Measurements from ENCODE around the gene PTK6. TPM values are rescaled to one million over a fixed set of nuclear protein-coding genes. Genes with fewer than 3 reads are reported as not detected.

PTK6 gene
- total and polyA plus RNA-seq, 2 of the 13 experiments (the other 11 are each of a cell fraction or from before 2014, with no cell fraction given) = 0.08 TPM; not detected in 1

GRCh38 chr20:63544241-63544957 lies 7.2 kb upstream of the PTK6 start:
- CTCF ChIA-PET (ENCODE audit: low intra/inter-chr PET ratio, low total read pairs) = no interaction called here
- Histone ChIP-seq H3K27ac (ENCODE audit: extremely low read length, insufficient read depth, low read length) (no peak overlapping the region), H3K4me2 (ENCODE audit: low read depth, low read length) (peak overlapping the region; percentile 42), H3K9me3 (ENCODE audit: low read length) (no peaks in the 10 kb centered on the region), H3K4me3 (replicated peaks in 1 of 3; ENCODE audit: insufficient read depth in 1 of 3, low read depth in 2 of 3, low read length in 3 of 3) (peak overlapping the region in 1 of 3 experiments; percentile 41; a peak in 1 of 6 replicates), H3K79me2 (ENCODE audit: insufficient read depth, low read length) (no peaks in the 10 kb centered on the region), H2AFZ (ENCODE audit: low read length) (no peak overlapping the region), H3K27me3 (ENCODE audit: control insufficient read depth in 1 of 2, insufficient read depth in 2 of 2, low read length in 2 of 2) (peaks cover 51 to 92% of the 10 kb centered on the region in 2 experiments), H4K20me1 (ENCODE audit: insufficient read depth, low read length) (no peaks in the 10 kb centered on the region; the same call in 1 of the 2 replicates), H3K4me1 (ENCODE audit: insufficient read depth, low read length) (peaks cover 30% of the 10 kb centered on the region), H3K9ac (ENCODE audit: insufficient read depth, low read depth, low read length) (no peak overlapping the region), H3K36me3 (replicated peaks in 1 of 2; ENCODE audit: control insufficient read depth in 1 of 2, insufficient read depth in 2 of 2, low read length in 2 of 2) (no peaks in the 10 kb centered on the region)
- POLR2A ChIA-PET = interaction anchor here (0.8 to 1.2 kb wide), 4 partner anchors 8 to 98 kb away, joined by 3 to 4 read pairs (median 4); partner anchors contain the start of gene HELZ2
- no TSS peak for BruUV-seq (replicated peaks)
- DNase-seq (ENCODE audit: low spot score) = peak; percentile 39
- intact Hi-C loops (cut with micrococcal nuclease; ENCODE audit: unreplicated experiment) (no loop called here), in situ Hi-C loops (cut with HindIII; ENCODE audit: extremely low pct_ligation_motif_present, low pct_unique_long_range_greater_than_20kb) (no loop called here)
- peak; percentile 44 for ATAC-seq
- FAIRE-seq = peak; percentile 32
- 6% methylated on average over 19 of the region's 27 CpGs for WGBS (ENCODE audit: low lambda C conversion rate)
- TF ChIP-seq MEIS2 (CRISPR knock-in tag; IDR thresholded peaks at IDR 0.05) = no peak
- TF ChIP-seq TMF1 (CRISPR knock-in tag; IDR thresholded peaks at IDR 0.05; ENCODE audit: low read depth) = no peak
- 0 out of 2 replicates have a peak, but pooled peaks have one; percentile 50 for TF ChIP-seq KLF12 (CRISPR knock-in tag; IDR thresholded peaks at IDR 0.05; ENCODE audit: borderline replicate concordance)
- TF ChIP-seq SMARCC2 (IDR thresholded peaks at IDR 0.05) = no peak
- TF ChIP-seq ZNF841 (CRISPR knock-in tag; IDR thresholded peaks at IDR 0.05; ENCODE audit: borderline replicate concordance) = no peak
- TF ChIP-seq BHLHE40 (IDR thresholded peaks at IDR 0.05; ENCODE audit: low read length) = no peak
- TF ChIP-seq ZNF790 (CRISPR knock-in tag; IDR thresholded peaks at IDR 0.05; ENCODE audit: borderline replicate concordance) = no peak
- peak; percentile 8; the same call in 1 of the 2 replicates for TF ChIP-seq RAD21 (CRISPR knock-in tag; IDR thresholded peaks at IDR 0.05)
- TF ChIP-seq HNRNPK (IDR thresholded peaks at IDR 0.05; ENCODE audit: low read depth, low read length, poor library complexity, severe bottlenecking) = no peak
- peak; percentile 76 for TF ChIP-seq ZNF501 (CRISPR knock-in tag; IDR thresholded peaks at IDR 0.05)
- no peak for TF ChIP-seq FIP1L1 (IDR thresholded peaks at IDR 0.05; ENCODE audit: borderline replicate concordance, insufficient read depth, low read depth, low read length)
- peak; percentile 42; the same call in 1 of the 2 replicates for TF ChIP-seq ZGPAT (CRISPR knock-in tag; IDR thresholded peaks at IDR 0.05)
- TF ChIP-seq GATAD2A (CRISPR knock-in tag; IDR thresholded peaks at IDR 0.05) = peak; percentile 49
- peak; percentile 47; the same call in 1 of the 2 replicates for TF ChIP-seq ZFX (CRISPR knock-in tag; IDR thresholded peaks at IDR 0.05; ENCODE audit: low read depth)
- TF ChIP-seq ZNF747 (CRISPR knock-in tag; IDR thresholded peaks at IDR 0.05; ENCODE audit: borderline replicate concordance) = no peak
- TF ChIP-seq, protein P1, sequence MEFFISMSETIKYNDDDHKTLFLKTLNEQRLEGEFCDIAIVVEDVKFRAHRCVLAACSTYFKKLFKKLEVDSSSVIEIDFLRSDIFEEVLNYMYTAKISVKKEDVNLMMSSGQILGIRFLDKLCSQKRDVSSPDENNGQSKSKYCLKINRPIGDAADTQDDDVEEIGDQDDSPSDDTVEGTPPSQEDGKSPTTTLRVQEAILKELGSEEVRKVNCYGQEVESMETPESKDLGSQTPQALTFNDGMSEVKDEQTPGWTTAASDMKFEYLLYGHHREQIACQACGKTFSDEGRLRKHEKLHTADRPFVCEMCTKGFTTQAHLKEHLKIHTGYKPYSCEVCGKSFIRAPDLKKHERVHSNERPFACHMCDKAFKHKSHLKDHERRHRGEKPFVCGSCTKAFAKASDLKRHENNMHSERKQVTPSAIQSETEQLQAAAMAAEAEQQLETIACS (CRISPR knock-in tag; IDR thresholded peaks at IDR 0.05) = no peak
- no peak for TF ChIP-seq MAFF (IDR thresholded peaks at IDR 0.05; ENCODE audit: low read depth, low read length)
- no peak for TF ChIP-seq KDM4B (CRISPR knock-in tag; IDR thresholded peaks at IDR 0.05)
- TF ChIP-seq FOXO1 (CRISPR knock-in tag; IDR thresholded peaks at IDR 0.05) = peak; percentile 29; the same call in 1 of the 2 replicates
- TF ChIP-seq ZBTB20 (CRISPR knock-in tag; IDR thresholded peaks at IDR 0.05; ENCODE audit: borderline replicate concordance, low read depth) = 0 out of 2 replicates have a peak, but pooled peaks have one; percentile 34
- 0 out of 2 replicates have a peak, but pooled peaks have one; percentile 65 for TF ChIP-seq ZNF543 (CRISPR knock-in tag; IDR thresholded peaks at IDR 0.05)
- TF ChIP-seq ELF1 (CRISPR knock-in tag; IDR thresholded peaks at IDR 0.05) = peak; percentile 47; the same call in 1 of the 2 replicates
- TF ChIP-seq, protein P2, sequence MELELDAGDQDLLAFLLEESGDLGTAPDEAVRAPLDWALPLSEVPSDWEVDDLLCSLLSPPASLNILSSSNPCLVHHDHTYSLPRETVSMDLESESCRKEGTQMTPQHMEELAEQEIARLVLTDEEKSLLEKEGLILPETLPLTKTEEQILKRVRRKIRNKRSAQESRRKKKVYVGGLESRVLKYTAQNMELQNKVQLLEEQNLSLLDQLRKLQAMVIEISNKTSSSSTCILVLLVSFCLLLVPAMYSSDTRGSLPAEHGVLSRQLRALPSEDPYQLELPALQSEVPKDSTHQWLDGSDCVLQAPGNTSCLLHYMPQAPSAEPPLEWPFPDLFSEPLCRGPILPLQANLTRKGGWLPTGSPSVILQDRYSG (CRISPR knock-in tag; IDR thresholded peaks at IDR 0.05) = no peak

Data from HepG2 (cell line).